ENCODE data around the gene OR5AK2.

OR5AK2 gene

GRCh38 chr11:56977314-56977713 lies 11.4 kb upstream of the OR5AK2 start:
- H3K4me3 ChIP-seq (ENCODE audit: low read length), result no peak overlapping the region
- DNase-seq (ENCODE audit: low read depth), result no peak
- no peak for TF ChIP-seq CTCF (conservative IDR thresholded peaks at IDR 0.05; ENCODE audit: low read depth, low read length)

GRCh38 chr11:56990702-56991101 lies 2.0 kb downstream of the OR5AK2 start:
- DNase-seq (ENCODE audit: low read depth), result no peak
- TF ChIP-seq CTCF (conservative IDR thresholded peaks at IDR 0.05; ENCODE audit: low read depth, low read length), result no peak
- no peak overlapping the region for H3K4me3 ChIP-seq (ENCODE audit: low read length)

- no peak for TF ChIP-seq CTCF (conservative IDR thresholded peaks at IDR 0.05; ENCODE audit: low read depth, low read length)
- no peak overlapping the region for H3K4me3 ChIP-seq (ENCODE audit: low read length)
- DNase-seq (ENCODE audit: low read depth), result no peak
These were observed 5.8 kb downstream of the OR5AK2 start for GRCh38 chr11:56994532-56994931.

GRCh38 chr11:57001674-57002401 lies 13.1 kb downstream of the OR5AK2 start:
- DNase-seq (ENCODE audit: low read depth), result no peak
- H3K4me3 ChIP-seq (ENCODE audit: low read length), result no peak overlapping the region
- TF ChIP-seq CTCF (conservative IDR thresholded peaks at IDR 0.05; ENCODE audit: low read depth, low read length), result peak; percentile 23

- DNase-seq (ENCODE audit: low read depth), result no peak
- no peak for TF ChIP-seq CTCF (conservative IDR thresholded peaks at IDR 0.05; ENCODE audit: low read depth, low read length)
- no peak overlapping the region for H3K4me3 ChIP-seq (ENCODE audit: low read length)
These were observed 19.7 kb downstream of the OR5AK2 start for GRCh38 chr11:57008373-57008772.

- DNase-seq (ENCODE audit: low read depth), result no peak
- no peak overlapping the region for H3K4me3 ChIP-seq (ENCODE audit: low read length)
- no peak for TF ChIP-seq CTCF (conservative IDR thresholded peaks at IDR 0.05; ENCODE audit: low read depth, low read length)
These were observed 27.0 kb downstream of the OR5AK2 start for GRCh38 chr11:57015679-57016078.

GRCh38 chr11:57031556-57031955 lies 42.8 kb downstream of the OR5AK2 start:
- DNase-seq (ENCODE audit: low read depth), result no peak
- no peak overlapping the region for H3K4me3 ChIP-seq (ENCODE audit: low read length)
- TF ChIP-seq CTCF (conservative IDR thresholded peaks at IDR 0.05; ENCODE audit: low read depth, low read length), result no peak
